ENCODE data around the gene SCMH1. TPM values are rescaled to one million over a fixed set of nuclear protein-coding genes. Genes with fewer than 3 reads are reported as not detected.

The SCMH1 gene
- total and polyA plus RNA-seq, 11 donors, result 36.0 to 56.2 (median 43.0) TPM

DNA sequence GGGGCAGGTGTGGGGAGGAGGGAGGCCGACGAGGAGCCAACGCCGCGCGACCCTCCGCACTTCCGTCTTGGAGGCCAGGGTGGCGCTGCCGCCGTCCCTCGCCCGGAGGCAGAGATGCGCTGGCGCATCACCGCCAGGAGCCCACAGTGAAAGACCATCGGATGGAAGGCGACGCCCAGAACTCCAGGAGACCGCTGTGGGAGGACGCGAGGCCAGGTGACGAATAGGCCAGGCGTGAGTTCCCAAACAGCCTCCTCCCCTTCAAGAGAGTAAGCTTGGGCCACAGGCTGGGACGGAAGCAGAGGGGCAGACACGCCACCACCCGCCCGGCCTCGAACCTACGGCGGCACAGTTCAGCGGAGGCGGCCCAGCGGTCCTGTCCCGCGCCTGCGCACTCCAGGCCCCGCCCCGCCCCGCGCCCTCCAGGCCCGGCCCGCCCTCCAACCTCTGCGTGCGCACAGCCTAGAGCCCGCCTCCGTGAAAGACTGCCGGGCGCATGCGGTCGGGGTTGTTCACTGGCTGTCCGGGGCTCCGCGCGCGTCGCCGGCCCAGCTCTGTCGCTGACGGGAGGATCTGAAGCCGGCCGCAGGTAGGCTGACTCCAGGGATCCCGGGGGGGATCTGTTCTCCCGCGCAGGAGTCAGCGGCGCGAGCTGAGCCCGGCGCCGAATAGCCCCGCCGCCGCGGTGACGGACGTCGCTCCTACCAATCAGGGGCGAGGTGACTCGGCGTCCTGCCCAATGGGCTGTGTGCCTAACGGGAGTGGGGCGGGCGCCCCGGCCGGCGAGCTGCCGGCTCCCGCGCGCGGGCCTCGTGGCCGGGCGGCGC, 262.7 kb downstream of the SCMH1 start, which contains the start of gene CTPS1:
Gene CTPS1 (plus strand): TSS at position 456 of the 827 bp plus-strand sequence. CDS start 3,595 bp downstream, outside the sequence.
- Histone ChIP-seq H3K27me3 (no peaks in the 10 kb centered on the region), H3K4me3 (peak within 1 kb of the TSS; percentile 49 to 91 (median 70)), H3K36me3 (peaks cover 0 to 13% (median 6%) of the 10 kb centered on the region in 9 donors), H3K27ac (peak within 1 kb of the TSS; percentile 49 to 98 (median 90)), H3K9me3 (no peaks in the 10 kb centered on the region), H3K4me1 (peaks cover 0 to 31% (median 18%) of the 10 kb centered on the region in 12 donors)
- DNase-seq (peak; percentile 94 to 98 (median 96)), ATAC-seq (peak; percentile 92 to 97 (median 96))
- 1 to 2% (median 1%) methylated on average over 44 to 96 of the region's 96 CpGs for WGBS, 4 donors
- intact Hi-C loops (cut with DNase I), result no loop called here
- TF ChIP-seq, protein P1, sequence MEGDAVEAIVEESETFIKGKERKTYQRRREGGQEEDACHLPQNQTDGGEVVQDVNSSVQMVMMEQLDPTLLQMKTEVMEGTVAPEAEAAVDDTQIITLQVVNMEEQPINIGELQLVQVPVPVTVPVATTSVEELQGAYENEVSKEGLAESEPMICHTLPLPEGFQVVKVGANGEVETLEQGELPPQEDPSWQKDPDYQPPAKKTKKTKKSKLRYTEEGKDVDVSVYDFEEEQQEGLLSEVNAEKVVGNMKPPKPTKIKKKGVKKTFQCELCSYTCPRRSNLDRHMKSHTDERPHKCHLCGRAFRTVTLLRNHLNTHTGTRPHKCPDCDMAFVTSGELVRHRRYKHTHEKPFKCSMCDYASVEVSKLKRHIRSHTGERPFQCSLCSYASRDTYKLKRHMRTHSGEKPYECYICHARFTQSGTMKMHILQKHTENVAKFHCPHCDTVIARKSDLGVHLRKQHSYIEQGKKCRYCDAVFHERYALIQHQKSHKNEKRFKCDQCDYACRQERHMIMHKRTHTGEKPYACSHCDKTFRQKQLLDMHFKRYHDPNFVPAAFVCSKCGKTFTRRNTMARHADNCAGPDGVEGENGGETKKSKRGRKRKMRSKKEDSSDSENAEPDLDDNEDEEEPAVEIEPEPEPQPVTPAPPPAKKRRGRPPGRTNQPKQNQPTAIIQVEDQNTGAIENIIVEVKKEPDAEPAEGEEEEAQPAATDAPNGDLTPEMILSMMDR (IDR thresholded peaks at IDR 0.05), result peak in 3 of 12 donors; percentile 11 to 28 (median 18)
- TF ChIP-seq POLR2A (IDR thresholded peaks at IDR 0.05), result peak in 1 of 2 donors; percentile 53

DNA sequence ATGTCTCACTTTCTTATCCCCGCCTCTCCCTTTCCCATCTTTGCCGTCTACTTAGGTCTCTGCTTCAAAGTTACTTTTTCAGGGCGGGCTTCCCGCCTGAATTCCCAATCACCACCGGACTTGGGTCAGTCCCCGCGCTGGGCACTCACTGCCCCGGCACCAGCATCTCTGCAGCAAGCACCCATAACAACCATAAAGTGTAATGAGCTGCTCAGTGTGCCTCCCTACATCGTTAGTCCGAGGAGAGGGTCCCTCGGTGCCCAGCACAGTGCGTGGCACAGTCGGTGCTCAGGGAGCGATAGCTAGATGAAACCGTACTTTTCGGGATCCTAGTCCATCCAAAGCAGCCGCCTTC, 263.2 kb downstream of the SCMH1 start:
- Histone ChIP-seq H3K27me3 (no peaks in the 10 kb centered on the region), H3K4me3 (peak overlapping the region in 11 of 12 donors; percentile 49 to 91 (median 71)), H3K9me3 (no peaks in the 10 kb centered on the region), H3K27ac (peak overlapping the region in 11 of 12 donors; percentile 83 to 98 (median 91)), H3K36me3 (peaks cover 0 to 7% (median 0%) of the 10 kb centered on the region in 9 donors), H3K4me1 (peaks cover 0 to 31% (median 18%) of the 10 kb centered on the region in 12 donors)
- DNase-seq (no peak), ATAC-seq (no peak)
- intact Hi-C loops (cut with DNase I), result no loop called here
- 38 to 54% (median 43%) methylated on average over 11 to 17 of the region's 17 CpGs for WGBS, 4 donors
- TF ChIP-seq, protein P1 (IDR thresholded peaks at IDR 0.05), result no peak
- TF ChIP-seq POLR2A (IDR thresholded peaks at IDR 0.05), result no peak

- no peak overlapping the region for H3K27ac ChIP-seq
- peaks cover 0 to 31% (median 18%) of the 10 kb centered on the region in 12 donors for H3K4me1 ChIP-seq
- no peak overlapping the region for H3K4me3 ChIP-seq
- intact Hi-C loops (cut with DNase I), result no loop called here
- no peaks in the 10 kb centered on the region for H3K27me3 ChIP-seq
- 95 to 100% (median 97%) methylated on average over 1 of the region's 1 CpG for WGBS, 4 donors
- H3K9me3 ChIP-seq, result no peaks in the 10 kb centered on the region
- ATAC-seq (no peak), DNase-seq (no peak)
- TF ChIP-seq, protein P1 (IDR thresholded peaks at IDR 0.05), result no peak
- TF ChIP-seq POLR2A (IDR thresholded peaks at IDR 0.05), result no peak
- no peaks in the 10 kb centered on the region for H3K36me3 ChIP-seq
Measured at GRCh38 chr1:40977716-40978115, 264.4 kb downstream of the SCMH1 start.

Other genes with a start within 250 kb of the SCMH1 start
- gene SLFNL1, start 220.6 kb downstream of the SCMH1 start, total RNA-seq, result under 1 TPM in 7 of 9 donors, not detected in 2; 0.08 to 0.25 (median 0.12) TPM
- under 1 TPM; 0.11 to 0.12 TPM for gene SLFNL1, start 220.6 kb downstream of the SCMH1 start, polyA plus RNA-seq
- gene FOXO6, start 119.1 kb upstream of the SCMH1 start, total RNA-seq, result 1 to 10 TPM in 8 of 9 donors, under 1 TPM in 1; 0.69 to 4.8 (median 1.4) TPM
- under 1 TPM; 0.71 to 0.99 TPM for gene FOXO6, start 119.1 kb upstream of the SCMH1 start, polyA plus RNA-seq
- 1 to 10 TPM in 3 of 9 donors, under 1 TPM in 2, not detected in 4; 0.37 to 3.5 (median 1.9) TPM for gene EDN2, start 242.4 kb upstream of the SCMH1 start, total RNA-seq
- 1 to 10 TPM in 1 of 2 donors, under 1 TPM in 1; 0.23 to 2.6 TPM for gene EDN2, start 242.4 kb upstream of the SCMH1 start, polyA plus RNA-seq